Testis (tissue), 3 donors: ENCODE results near the gene PLEK2. TPM values are rescaled to one million over a fixed set of nuclear protein-coding genes. Genes with fewer than 3 reads are reported as not detected.

ENCODE experiments used
- DNase-seq: peaks from one replicate; pipeline ENCODE4 v3.0.0-alpha.2; 2019
- H3K27ac ChIP-seq, 2 donors: fragments of 200-600 bp; sonication (generic); one replicate each; pipeline ENCODE4 v1.5.1; 2019
- H3K27me3 ChIP-seq: fragments of 200-600 bp; sonication (generic); one replicate; pipeline ENCODE4 v1.5.1; 2019
- H3K36me3 ChIP-seq: fragments of 200-600 bp; sonication (generic); one replicate; pipeline ENCODE4 v1.5.1; 2017; ENCODE audit warnings: low read depth; ENCODE audit errors: missing control alignments
- H3K4me1 ChIP-seq: fragments of 200-600 bp; sonication (generic); one replicate; pipeline ENCODE4 v1.5.1; 2019
- H3K4me3 ChIP-seq, 2 donors: fragments of 200-600 bp; sonication (generic); one replicate each; pipeline ENCODE4 v1.5.1; 2017 to 2019
- H3K9me3 ChIP-seq: fragments of 200-600 bp; sonication (generic); one replicate; pipeline ENCODE4 v1.5.1; 2017
- POLR2A ChIP-seq: fragments of 450-650 bp; IDR thresholded peaks from one replicate; pipeline ENCODE4 v1.6.1; 2017; ENCODE audit warnings: antibody characterized with exemption, mild to moderate bottlenecking, moderate library complexity
- WGBS, 2 donors: methylation state at CpG; one replicate each; pipeline ENCODE4 v1.1.5; 2018; 5-methylcytosine and 5-hydroxymethylcytosine counted together
- intact Hi-C: fragments of 100-400 bp; cut with DNase I; formaldehyde crosslinking; loops from one replicate; pipeline ENCODE4 v1.15.1; 2023; ENCODE audit warnings: low total_unique reads
- polyA plus RNA-seq: library from polyadenylated mRNA; stranded (reverse); fragments of 350-450 nt; fragmentation: Illumina TruSeq; extraction: RNeasy Lipid Tissue Mini Kit (QIAGEN cat#74804); gene quantifications from one replicate; pipeline ENCODE4 v1.2.3, GENCODE V29; 2014; ENCODE audit warnings: low read depth, low replicate concordance; ENCODE audit not compliant: insufficient read depth
- total RNA-seq, 2 donors: library from RNA; depleted of rRNA; stranded (reverse); fragments of >200 nt; gene quantifications; one replicate each; pipeline ENCODE4 v1.2.3, GENCODE V29; 2016
- TF ChIP-seq, protein P1 (sequence below), 3 experiments: fragments of 450-650 bp in 2 of 3; fragments of 200-600 bp in 1 of 3; sonication (generic) in 1 of 3; IDR thresholded peaks; one replicate each; pipeline ENCODE4 v1.5.1; 2016 to 2019; ENCODE audit warnings: antibody characterized with exemption in 3 of 3, mild to moderate bottlenecking in 2 of 3, moderate library complexity in 1 of 3

PLEK2 gene
- total and polyA plus RNA-seq, 3 donors from 2014 or later = 4.2 to 7.1 (median 5.7) TPM

- H3K4me3 ChIP-seq = no peak overlapping the region
Measured at GRCh38 chr14:67421356-67422224, 9.6 kb upstream of the PLEK2 start.

GRCh38 chr14:67420102-67420739 lies 8.3 kb upstream of the PLEK2 start:
- DNase-seq = no peak

More at GRCh38 chr14:67421356-67422224, 9.6 kb upstream of the PLEK2 start:
- TF ChIP-seq, protein P1, sequence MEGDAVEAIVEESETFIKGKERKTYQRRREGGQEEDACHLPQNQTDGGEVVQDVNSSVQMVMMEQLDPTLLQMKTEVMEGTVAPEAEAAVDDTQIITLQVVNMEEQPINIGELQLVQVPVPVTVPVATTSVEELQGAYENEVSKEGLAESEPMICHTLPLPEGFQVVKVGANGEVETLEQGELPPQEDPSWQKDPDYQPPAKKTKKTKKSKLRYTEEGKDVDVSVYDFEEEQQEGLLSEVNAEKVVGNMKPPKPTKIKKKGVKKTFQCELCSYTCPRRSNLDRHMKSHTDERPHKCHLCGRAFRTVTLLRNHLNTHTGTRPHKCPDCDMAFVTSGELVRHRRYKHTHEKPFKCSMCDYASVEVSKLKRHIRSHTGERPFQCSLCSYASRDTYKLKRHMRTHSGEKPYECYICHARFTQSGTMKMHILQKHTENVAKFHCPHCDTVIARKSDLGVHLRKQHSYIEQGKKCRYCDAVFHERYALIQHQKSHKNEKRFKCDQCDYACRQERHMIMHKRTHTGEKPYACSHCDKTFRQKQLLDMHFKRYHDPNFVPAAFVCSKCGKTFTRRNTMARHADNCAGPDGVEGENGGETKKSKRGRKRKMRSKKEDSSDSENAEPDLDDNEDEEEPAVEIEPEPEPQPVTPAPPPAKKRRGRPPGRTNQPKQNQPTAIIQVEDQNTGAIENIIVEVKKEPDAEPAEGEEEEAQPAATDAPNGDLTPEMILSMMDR (IDR thresholded peaks at IDR 0.05) = no peak
- no peak for DNase-seq
- intact Hi-C loops = no loop called here
- Histone ChIP-seq H3K36me3 (no peaks in the 10 kb centered on the region), H3K27ac (no peak overlapping the region), H3K9me3 (no peaks in the 10 kb centered on the region), H3K4me1 (peaks cover 4% of the 10 kb centered on the region), H3K27me3 (no peaks in the 10 kb centered on the region)
- WGBS, 2 donors = 92 to 93% methylated on average over 11 of the region's 11 CpGs

GRCh38 chr14:67418401-67419191 lies 6.6 kb upstream of the PLEK2 start:
- H3K4me1 ChIP-seq = peaks cover 7% of the 10 kb centered on the region
- H3K36me3 ChIP-seq = no peaks in the 10 kb centered on the region
- H3K4me3 ChIP-seq = no peak overlapping the region
- intact Hi-C loops = no loop called here
- no peak overlapping the region for H3K27ac ChIP-seq
- WGBS, 2 donors = 65 to 84% methylated on average over 7 to 11 of the region's 11 CpGs
- TF ChIP-seq POLR2A = no peak
- TF ChIP-seq, protein P1 (IDR thresholded peaks at IDR 0.05) = no peak
- H3K9me3 ChIP-seq = no peaks in the 10 kb centered on the region
- DNase-seq = no peak
- H3K27me3 ChIP-seq = no peaks in the 10 kb centered on the region

More at GRCh38 chr14:67420102-67420739, 8.3 kb upstream of the PLEK2 start:
- Histone ChIP-seq H3K9me3 (no peaks in the 10 kb centered on the region), H3K27ac (no peak overlapping the region), H3K4me1 (peaks cover 7% of the 10 kb centered on the region), H3K36me3 (no peaks in the 10 kb centered on the region), H3K27me3 (no peaks in the 10 kb centered on the region), H3K4me3 (no peak overlapping the region)
- WGBS, 2 donors = 73 to 80% methylated on average over 8 to 12 of the region's 12 CpGs
- no peak for TF ChIP-seq POLR2A
- TF ChIP-seq, protein P1 (IDR thresholded peaks at IDR 0.05) = peak in 1 of 3 experiments; percentile 11
- intact Hi-C loops = no loop called here

DNA sequence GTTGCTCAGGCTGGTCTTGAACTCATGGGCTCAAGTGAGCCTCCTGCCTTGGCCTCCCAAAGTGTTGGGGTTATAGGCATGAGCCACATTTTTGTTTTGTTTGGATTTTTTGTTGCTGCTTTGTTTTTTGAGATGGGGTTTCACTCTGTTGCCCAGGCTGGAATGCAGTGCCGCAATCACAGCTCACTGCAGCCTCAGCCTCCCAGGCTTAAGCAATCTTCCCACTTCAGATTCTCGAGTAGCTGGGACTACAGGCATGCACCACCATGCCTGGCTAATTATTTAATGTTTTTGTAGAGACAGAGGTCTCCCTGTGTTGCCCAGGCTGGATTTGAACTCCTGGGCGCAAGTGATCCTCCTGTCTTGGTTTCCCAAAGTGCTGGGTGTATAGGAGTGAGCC lies 5.7 kb upstream of the PLEK2 start:
- DNase-seq = no peak
- H3K27me3 ChIP-seq = no peaks in the 10 kb centered on the region
- H3K4me1 ChIP-seq = peaks cover 7% of the 10 kb centered on the region
- TF ChIP-seq, protein P1 (IDR thresholded peaks at IDR 0.05) = no peak
- no peak for TF ChIP-seq POLR2A
- WGBS, 2 donors = 88 to 96% methylated on average over 3 of the region's 3 CpGs
- no peaks in the 10 kb centered on the region for H3K36me3 ChIP-seq
- intact Hi-C loops = no loop called here
- no peaks in the 10 kb centered on the region for H3K9me3 ChIP-seq
- no peak overlapping the region for H3K4me3 ChIP-seq
- H3K27ac ChIP-seq = no peak overlapping the region
